ENCODE measurements around the gene SMYD3.

SMYD3 gene
- 11.1 to 13.8 reads per million in 2 donors for total RNA-seq

DNA sequence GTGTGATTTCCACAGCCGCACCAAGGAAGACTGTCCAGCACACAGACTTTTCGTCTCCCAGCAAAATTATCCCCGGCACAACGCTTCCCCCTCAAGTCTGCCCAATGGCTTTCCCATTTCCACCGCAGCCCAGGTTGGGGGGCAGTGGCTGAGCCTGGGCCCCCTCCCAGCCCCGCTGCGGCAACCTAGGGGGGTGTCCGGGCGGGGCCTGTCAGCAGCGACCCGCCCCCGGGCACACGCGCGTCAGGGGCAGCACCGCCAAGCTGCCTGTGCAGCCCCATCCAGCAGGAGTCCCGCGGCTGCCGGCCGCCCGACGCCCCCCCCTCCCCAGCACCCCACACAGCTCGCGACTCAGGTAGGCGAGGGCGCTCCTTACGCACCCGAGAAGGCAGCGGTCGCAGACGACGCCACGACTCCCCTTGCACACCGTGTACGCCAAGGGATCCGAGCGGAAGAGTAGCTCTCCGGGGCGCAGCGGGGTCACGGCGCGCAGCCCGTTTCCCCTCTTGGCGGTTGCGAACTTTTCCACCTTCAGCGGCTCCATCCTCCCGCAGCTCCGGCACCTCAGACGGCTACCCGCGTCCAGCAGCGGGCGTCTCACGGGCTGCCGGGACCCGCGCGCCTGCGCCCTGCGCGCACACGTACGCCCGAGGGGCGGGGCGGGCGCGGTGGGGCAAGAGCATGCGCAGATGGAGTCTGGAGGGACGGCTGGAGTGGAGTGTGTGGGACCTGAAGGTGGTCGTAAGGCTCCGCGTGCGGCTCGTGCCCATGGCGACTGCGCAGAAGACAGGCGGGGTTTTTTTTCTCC lies at the start of gene SMYD3:
SMYD3 (minus strand) TSS at position 606 of the 808 bp plus-strand sequence.
- peak; percentile 67 for DNase-seq

DNA sequence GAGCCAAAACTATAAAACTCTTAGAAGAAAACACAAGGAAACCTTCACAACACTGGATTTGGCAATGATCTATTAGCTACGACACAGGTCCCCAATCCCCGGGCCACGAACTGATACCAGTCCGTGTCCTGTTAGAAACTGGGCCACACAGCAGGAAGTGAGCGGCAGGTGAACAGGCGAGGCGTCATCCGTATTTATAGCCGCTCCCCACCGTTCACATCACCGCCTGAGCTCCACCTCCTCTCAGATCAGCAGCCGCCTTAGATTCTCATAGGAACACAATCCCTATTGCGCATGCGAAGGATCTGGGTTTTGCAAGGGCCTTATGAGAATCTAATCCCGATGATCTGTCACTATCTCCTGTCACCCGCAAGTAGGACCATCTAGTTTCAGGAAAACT lies 47.1 kb upstream of the SMYD3 start:
- DNase-seq = no peak

DNA sequence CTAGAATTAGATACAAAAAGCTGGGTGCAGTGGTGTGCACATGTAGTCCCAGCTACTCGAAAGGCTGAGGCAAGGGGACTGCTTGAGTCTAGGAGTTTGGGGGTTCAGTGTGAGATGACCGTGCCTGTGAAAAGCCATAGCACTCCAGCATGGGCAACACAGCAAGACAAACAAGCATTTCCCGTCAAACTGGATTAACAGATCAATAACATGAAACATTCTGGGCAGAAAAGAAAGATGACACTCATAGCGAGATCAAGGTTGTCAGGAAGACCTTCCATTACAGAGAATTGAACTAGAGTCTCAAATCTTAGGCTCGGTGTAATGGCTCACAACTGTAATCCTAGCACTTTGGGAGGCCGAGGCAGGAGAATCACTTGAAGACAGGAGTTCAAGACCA lies 45.0 kb upstream of the SMYD3 start:
- no peak for DNase-seq

DNA sequence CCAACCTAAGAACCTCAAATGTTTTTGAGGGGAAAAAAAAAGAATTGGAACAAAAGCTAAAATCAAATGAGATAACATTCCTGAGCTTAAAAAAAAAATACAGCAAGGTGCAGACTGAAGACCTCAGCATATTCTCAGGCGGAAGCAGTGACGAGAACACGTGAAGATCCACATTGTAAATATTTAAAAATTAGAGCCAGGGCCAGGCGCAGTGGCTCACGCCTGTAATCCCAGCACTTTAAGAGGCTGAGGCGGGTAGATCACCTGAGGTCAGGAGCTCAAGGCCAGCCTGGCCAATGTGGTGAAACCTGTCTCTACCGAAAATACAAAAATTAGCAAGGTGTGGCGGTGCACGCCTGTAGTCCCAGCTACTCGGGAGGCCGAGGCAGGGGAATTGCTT lies 43.3 kb upstream of the SMYD3 start:
- no peak for DNase-seq

DNA sequence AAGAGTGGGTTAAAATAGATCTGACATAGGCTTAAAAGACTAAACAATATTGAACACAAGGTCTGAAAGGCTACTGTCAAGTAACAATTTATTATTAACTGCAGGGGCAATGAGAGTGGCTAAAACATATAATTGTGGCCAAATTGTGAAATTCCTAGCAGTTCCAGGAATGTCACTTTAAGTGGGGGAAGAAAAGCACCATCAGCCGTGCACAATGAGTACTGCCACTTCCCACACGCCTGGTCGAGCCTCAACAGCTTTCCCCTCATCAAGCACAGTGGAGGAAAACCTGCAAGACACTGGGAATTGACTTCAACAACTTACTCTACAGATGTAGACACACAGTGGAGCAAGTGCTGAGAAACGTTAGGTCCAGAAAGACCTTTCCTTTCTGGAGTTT lies 42.6 kb upstream of the SMYD3 start:
- DNase-seq = no peak

DNA sequence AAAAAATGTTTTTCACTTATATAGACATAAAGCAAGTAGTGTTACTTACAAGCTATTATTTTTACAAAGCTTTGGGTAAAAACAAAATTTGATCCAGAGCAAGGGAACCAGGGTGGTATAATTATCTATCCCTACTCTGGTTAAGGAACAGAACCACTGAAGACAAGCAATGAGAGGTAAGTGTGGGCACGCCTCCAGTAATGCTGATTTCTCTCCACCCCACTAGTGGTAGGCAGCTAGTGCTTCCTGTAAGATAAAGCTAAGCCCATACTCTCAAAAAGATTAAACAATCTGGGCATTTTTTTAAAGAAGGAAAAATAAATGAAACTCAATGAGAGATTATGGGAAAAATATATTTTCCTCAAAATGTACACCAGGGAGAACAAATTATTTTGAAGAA lies 36.9 kb upstream of the SMYD3 start:
- no peak for DNase-seq

DNA sequence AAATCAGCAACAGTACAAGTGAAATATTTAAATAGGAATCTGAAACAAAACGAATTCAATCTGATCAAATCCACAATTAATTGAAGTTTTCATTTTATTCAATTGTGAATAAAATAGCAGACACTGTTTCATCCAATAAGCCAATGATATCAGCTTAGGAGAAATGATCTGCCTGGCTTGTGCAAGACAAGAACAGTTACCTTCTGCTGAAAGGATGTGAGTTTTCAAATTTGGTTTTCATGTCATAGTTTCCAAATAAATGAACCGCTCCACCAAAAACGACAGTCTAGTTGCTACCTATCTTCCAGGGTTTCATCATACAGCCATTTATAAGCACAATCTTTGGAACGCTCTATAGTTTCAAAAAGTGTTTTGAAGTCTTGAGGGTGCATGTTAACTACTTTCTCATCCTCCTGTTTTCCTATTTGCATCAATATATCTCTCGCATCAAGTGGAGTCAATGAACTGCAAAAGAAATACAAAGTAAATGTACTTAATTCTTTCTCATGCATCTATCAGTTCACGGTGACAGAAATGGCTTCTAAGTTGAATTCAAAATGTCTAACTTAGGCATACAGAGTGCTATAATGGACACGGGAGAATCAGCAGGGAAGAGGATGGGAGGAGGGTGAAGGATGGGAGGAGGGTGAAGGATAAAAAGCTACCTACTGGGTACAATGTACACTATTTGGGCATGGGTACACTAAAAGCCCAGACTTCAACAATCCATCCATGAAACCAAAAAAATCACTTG lies 33.8 kb upstream of the SMYD3 start:
- no peak for DNase-seq

DNA sequence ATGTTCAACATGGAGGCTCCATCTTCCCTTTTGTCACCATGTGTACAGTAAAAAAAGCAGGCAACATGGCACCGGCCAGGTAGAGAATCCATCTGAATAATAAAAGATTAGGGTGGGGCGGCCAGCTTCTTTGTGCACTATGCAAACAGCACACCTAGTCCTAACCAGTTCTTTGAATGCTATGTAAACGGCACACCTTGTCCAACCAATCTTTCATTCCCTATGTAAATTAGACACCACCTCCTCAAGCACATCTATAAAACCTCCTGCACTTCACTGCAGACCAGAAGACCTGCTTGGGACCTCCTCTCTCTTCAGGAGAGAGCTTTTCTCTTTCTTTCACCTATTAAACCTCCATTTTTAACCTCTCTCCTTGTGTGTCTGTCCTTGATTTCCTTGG lies 30.8 kb upstream of the SMYD3 start:
- no peak for DNase-seq

DNA sequence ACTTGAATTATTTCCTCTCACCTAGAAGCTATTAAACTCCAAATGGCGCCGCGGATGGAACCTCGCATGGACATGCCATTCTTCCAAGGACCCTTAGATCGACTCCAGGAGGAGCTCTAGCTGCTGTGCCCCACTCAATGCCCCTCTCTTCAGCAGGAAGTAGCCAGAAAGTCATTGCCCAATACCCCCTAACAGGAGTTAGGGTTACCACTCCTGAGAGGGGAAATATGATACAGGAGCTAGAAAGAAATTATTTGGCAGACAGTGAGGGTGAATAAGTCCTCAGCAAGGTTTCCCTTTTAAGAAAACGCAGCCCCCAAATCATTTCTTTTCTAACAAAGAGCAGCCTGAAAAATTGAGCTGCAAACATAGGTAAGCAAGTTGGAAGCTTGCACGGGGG lies 30.4 kb upstream of the SMYD3 start:
- no peak for DNase-seq

DNA sequence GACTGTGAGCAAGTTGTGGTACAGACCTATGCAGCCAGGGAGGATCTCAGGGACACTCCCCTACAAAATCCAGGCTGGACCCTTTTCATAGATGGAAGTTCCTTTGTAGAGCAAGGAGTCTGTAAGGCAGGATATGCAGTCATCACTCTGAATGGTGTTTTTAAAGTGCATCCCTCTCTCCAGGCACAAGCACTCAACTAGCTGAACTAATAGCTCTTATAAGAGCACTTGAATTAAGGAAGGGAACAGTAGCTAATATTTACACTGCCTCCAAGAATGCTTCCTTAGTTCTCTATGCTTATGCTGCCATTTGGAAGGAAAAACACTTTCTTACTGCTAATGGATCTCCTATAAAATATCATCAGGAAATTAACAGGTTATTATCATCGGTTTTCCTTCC lies 27.0 kb upstream of the SMYD3 start:
- DNase-seq = no peak

DNA sequence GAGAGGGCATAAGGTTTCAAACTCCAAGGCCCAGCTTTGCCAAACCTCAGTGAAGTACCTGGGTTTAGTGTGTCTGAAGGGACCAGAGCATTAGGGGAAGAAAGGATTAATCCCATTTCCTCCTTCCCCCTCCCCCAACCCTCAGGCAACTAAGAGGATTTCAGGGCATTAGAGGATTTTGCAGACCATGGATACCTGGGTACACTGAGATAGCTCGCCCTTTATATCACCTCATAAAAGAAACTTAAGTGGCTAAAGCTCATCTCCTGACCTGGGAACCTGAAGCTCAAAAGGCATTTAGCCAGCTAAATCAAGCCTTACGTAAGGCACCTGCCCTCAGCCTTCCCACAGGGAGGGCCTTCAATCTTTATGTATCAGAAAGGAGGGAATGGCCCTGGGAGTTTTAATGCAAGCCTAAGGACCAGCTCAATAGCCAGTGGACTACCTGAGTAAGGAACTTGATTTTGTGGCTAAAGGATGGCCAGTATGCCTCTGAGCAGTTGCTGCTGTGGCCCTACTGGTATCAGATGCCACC lies 26.4 kb upstream of the SMYD3 start:
- no peak for DNase-seq

DNA sequence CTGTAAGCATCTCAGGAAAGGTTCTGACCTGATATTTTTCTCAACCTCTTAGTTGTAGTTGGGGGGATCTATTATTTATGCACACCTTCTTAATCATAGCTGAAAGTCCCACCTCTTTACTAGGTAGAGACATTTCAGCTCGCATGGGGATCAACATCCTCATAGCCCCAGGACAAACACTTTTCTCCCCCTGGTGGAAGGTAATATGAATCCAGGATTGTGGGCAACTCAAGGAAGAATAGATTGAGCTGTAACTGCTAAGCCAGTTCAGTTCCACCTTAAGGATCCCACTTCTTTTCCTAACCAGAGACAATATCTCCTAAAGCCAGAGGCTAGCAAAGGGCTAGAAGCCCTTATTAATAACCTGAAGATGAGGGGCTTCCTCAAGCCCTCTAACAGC lies 25.4 kb upstream of the SMYD3 start:
- no peak for DNase-seq

DNA sequence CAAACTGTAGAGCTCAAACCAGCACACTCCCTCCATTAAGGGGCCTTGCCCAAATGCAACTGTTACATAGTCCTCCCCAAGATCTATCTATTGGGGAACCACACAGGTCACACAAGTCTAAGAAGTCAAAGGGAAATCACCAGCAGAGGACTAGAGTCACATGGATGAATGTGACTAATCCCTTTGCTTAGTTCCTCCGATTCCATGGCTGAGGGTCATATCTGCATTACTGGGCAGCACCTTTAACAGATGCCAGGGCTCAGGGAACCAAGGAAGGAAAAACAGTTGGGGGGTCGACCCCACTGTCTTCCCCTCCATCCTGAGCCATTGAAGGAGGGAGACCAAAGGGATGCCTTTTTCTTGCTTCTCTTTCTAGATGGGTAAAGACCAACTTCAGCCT lies 23.4 kb upstream of the SMYD3 start:
- DNase-seq = no peak

DNA sequence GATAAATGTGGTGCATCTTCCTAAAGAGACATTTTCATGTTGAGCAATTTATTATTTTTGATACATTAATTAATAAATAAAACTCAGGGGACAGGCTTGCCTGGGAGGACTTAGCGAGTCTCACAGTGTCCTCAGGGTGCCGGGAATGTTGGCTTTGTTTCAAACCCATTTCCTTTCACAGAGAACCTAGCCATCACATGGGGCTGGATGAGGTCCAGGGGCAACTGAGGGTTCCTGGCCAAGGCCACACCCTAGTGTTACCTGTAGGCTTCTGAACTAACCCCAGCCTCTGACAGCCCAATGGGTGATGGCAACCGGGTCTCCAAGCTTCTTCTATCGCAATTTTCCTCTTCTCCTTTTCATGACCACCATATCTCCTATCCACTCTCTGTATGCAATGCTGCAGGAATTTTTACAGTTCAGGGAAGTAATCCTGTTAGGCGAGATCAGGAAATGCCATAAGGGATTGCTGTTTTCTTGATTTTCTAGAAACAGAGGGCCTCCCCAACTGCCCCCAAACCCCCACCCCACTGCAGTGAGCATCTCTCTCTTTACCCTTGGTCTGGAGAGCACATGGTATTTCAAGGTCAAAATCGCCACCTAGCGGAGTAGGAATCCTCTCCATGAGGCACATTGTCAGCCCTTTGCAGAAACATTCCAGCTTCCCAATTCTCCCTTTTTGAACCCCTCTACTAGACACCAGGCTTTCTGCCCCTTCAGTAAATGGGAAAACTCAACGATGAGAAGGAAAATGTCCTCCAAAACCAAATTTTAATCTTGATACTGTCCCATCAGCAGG lies 22.1 kb upstream of the SMYD3 start:
- DNase-seq = no peak

DNA sequence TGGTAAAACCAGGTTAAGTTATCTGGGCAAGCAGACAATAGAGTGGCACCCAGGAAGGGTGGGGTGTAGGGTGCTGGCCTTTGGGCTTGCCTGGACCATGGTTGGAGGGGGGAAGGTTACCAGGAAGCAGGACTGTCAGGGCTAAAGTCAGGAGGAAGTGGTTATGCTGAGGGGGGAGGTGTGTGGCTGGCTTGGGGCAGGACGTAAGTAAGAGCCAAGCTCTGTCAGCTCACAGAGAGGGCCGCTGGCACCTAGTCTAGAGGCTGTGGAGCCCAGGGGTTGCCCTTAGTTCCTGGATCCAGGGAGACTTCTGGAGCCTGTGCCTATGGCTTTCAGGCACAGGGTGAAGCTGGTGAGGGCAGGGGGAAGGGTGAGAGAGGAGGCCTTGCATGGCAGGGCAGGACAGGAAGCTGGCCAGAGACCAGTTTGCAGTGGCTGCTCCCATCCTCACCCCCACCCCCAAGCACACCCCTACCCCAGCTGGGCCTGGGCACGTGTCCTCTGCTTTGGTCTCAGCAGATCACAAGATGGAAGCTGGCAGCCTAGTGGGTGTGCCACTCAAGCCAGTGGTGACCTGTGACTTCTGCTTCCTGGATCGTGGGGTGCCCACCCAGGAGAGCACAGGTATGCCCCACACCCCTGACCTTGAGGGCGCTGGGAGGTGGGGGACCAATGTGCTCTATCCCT lies 20.5 kb upstream of the SMYD3 start:
- DNase-seq = no peak

DNA sequence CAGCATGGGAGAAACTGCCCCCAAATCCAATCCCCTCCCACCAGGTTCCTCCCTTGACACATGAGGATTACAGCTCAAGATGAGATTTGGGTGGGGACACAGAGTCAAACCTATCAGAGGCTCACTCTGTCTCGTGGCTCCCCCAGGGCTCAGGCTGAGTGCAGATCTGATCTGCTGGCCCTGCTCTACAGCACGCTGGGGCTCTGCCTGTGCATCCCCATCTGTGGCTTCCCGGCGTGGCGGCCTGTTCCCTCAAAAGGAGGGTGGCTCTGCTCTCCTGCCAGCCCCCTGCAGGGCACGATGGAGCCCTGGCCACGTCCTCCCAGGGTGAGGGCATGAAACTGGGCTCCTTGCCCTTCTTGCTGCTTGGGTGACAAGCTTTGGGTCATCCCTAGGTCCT lies 19.8 kb upstream of the SMYD3 start:
- DNase-seq = no peak

DNA sequence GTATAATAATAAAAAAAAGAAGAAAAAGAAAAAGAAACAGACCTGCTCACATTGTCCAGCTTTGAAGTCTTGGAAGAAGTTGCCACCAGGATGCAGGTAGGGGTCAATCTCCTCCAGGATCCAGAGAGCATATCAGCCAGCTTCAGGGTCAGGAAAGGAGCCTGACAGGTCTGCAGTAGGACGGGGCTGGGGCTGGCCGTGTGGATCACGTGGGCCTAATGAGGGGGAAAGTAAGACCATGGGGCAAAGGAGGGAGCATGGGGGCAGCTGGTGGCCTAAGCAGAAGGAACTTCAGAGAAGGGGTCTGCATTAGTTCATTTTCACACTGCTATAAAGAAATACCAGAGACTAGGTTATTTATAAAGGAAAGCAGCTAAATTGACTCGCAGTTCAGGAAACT lies 19.3 kb upstream of the SMYD3 start:
- no peak for DNase-seq

DNA sequence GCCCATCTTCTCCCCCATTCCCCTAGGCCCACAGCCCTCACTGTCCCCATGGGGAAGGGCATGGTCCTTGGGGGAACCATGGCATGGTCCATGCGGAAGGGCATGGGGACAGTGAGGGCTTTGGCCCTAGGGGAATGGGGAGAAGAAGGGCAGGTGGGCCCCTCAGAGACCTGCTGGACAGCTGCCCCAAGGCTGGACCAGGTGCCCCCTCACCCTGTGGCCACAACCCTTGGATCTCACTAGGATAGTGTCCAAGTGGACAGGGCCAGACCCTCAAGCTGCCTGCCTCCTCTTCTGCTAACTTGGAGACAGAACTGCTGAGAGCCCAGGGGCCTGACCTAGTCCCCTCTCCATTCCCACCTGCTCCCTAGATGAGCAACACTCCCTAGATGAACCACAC lies 12.4 kb upstream of the SMYD3 start:
- no peak for DNase-seq

DNA sequence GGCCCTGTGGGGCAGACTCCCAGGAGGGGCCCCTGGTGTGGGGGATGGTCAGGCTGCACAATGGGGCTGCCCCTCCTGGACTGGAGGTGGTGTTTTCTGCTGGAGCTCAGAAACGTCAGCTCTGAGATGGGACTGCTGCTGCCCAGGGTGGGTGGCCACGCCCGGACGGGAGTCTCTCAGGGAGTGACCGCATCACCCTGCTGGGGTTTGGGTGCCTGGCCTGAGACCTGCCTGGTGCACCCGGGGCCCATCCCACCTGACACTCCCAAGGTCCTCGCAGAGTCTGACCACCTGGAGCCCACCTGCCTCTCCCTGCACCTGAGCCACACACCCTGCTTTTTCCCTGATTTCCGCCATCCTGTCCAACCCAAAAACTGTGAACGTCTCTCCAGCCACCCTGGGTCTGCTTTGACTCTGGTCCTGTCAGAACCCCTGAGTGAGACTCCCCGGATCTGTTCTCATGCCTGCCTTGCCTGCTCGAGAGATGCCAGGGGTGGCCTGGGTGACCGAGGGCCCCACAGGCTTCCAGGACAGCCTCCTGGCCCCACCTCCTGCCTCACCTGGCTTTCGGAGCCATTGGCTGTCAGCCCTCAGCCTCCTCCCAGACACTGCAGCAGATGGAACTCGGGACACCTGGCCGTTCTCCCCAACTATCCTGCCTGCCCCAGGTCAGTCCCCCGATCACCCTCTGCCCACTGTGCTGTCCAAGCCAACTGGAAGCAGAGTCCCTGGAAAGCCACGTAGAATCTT lies 11.6 kb upstream of the SMYD3 start:
- no peak for DNase-seq

DNA sequence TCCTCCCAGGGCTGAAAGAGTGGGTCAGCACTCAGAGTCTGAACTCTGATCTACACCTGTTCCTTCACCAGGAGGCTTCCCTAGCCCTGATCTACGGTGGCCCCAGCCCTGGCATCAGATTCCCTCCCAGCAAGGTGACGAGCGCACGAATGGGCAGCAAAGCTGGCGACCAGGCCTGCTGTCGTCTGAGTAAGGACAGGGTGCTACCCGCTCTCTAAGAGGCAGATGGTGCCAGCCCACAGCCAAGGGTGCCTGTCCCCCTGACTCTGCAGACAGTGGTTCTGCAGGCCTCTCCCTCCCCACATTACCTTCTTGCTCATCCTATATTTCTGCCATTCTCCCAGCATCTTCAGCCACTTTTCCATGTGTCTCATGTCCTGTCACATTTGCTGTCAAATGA lies 10.3 kb upstream of the SMYD3 start:
- no peak for DNase-seq

DNA sequence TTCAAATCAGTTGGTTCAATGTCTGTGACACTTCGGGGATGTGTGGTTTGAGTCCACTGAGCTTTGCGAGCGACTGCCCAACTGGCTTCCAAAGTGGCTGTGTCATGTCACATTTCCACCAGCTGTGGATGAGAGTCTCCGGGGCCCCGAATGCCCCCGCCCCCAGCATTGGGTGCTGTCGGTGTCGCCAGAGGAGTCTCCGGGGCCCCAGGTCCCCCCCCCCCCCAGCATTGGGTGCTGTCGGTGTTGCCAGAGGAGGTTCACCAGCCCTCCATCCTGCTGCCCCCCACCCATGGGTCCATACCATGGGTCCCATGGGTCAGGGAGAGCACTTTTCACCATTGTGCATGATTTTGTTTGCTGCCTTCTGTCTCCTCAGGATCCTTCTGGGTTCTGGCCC lies 9.0 kb upstream of the SMYD3 start:
- DNase-seq = no peak
